GM18909 (cell line): ENCODE data around the gene ITSN2.
"Not testable (repeated sequence)": the region's sequence is repeated elsewhere in the genome, so short reads cannot be mapped to it uniquely, and the experiment has no call there.

Experiments
- ATAC-seq: cut with Tn5 transposase; IDR thresholded peaks from one replicate; pipeline ENCODE4 v1.9.1; 2021; ENCODE audit warnings: mild to moderate bottlenecking; ENCODE audit not compliant: unreplicated experiment, poor library complexity

Gene ITSN2

GRCh38 chr2:24360050-24360962, at the start of gene ITSN2:
Gene ITSN2 (minus strand): TSS chr2:24360536. CDS start chr2:24328082, 32,454 bp downstream.
- peak; percentile 83 for ATAC-seq

- no peak for ATAC-seq
Observed at GRCh38 chr2:24409171-24409570, 48.8 kb upstream of the ITSN2 start.

- ATAC-seq, result not testable (repeated sequence)
Observed at GRCh38 chr2:24408704-24409103, 48.4 kb upstream of the ITSN2 start.

GRCh38 chr2:24404491-24404921, 44.2 kb upstream of the ITSN2 start:
- ATAC-seq, result no peak

- no peak for ATAC-seq
Observed at GRCh38 chr2:24403832-24404212, 43.5 kb upstream of the ITSN2 start.

GRCh38 chr2:24403168-24403831, 43.0 kb upstream of the ITSN2 start:
- no peak for ATAC-seq

GRCh38 chr2:24402242-24403097, 42.1 kb upstream of the ITSN2 start:
- ATAC-seq, result no peak

- no peak for ATAC-seq
Observed at GRCh38 chr2:24400207-24400907, 40.0 kb upstream of the ITSN2 start.

GRCh38 chr2:24399434-24400206, 39.3 kb upstream of the ITSN2 start:
- no peak for ATAC-seq

- ATAC-seq, result no peak
Observed at GRCh38 chr2:24394998-24395397, 34.7 kb upstream of the ITSN2 start.

GRCh38 chr2:24392542-24393059, 32.3 kb upstream of the ITSN2 start:
- ATAC-seq, result no peak

GRCh38 chr2:24385366-24385765, 25.0 kb upstream of the ITSN2 start:
- no peak for ATAC-seq

GRCh38 chr2:24382363-24383073, 22.2 kb upstream of the ITSN2 start:
- ATAC-seq, result peak; percentile 70

GRCh38 chr2:24380820-24381219, 20.5 kb upstream of the ITSN2 start:
- ATAC-seq, result no peak

- no peak for ATAC-seq
Observed at GRCh38 chr2:24375349-24376087, 15.2 kb upstream of the ITSN2 start.

- no peak for ATAC-seq
Observed at GRCh38 chr2:24374301-24374700, 14.0 kb upstream of the ITSN2 start.

GRCh38 chr2:24372033-24372432, 11.7 kb upstream of the ITSN2 start:
- ATAC-seq, result no peak

- no peak for ATAC-seq
Observed at GRCh38 chr2:24365826-24366225, 5.5 kb upstream of the ITSN2 start.
